ENCODE results near the gene MTMR8.
"Not testable (repeated sequence)": the region's sequence is repeated elsewhere in the genome, so short reads cannot be mapped to it uniquely, and the experiment has no call there.

MTMR8 gene

DNA sequence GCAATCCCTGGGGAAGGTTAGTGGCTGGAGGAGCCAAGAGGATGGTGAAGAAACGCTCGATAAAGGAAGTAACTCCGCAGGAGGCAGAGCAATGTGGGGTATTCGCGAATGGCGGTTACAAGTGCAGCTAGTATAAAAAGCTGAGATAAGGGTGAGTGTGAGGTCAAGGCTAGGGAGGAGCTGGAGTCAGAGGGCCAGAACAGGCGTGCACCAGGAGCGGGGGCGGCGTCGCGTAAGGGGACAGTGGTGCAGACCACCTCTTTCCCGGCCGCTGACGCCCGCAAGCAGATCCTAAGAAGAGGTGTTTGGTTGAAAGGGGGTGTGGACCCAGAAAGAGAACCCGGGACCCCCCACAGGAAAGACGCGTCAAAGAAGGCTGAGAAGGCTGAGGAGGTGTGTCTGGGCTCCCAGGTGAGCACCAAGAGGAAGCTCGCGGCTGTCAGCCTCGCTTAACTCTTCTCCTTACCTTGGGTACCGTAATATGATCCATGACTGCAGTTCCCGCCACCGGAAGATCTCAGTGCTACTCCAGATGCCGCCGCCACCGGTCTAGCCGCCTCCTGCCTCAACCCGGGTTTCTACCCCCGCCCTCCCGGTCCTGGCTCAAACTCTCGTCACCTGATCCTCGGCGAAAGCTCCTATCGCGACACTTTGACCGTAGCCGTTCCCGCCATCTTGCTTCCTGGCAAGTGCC lies at the start of gene MTMR8:
MTMR8 (minus strand) TSS at position 579 of the 694 bp plus-strand sequence; CDS start at position 490, 89 bp downstream.
- DNase-seq (ENCODE audit: low spot score): peak; percentile 79

DNA sequence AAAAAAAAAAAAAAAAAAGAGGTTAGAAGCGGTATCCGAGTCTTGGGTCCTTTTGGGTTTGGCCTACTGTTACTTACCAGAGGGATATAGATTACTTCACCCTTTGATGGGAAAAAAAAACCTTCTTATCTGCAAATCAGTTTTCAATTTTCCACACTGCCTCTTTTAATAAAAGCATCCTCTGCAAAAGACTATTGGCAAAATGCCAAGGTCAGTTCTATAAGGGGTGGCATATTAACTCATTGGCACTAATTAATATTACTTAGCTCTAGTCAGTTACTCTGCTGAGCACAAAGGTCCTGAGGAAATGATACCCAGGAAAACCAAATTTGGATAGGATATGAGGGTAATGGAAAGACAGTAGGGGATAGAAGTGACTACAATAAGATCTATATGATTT lies 44.3 kb upstream of the MTMR8 start:
- DNase-seq (ENCODE audit: low spot score): no peak

GRCh38 chrX:64437665-64438064 lies 42.4 kb upstream of the MTMR8 start:
- DNase-seq (ENCODE audit: low spot score): no peak

GRCh38 chrX:64437218-64437617 lies 42.0 kb upstream of the MTMR8 start:
- no peak for DNase-seq (ENCODE audit: low spot score)

DNA sequence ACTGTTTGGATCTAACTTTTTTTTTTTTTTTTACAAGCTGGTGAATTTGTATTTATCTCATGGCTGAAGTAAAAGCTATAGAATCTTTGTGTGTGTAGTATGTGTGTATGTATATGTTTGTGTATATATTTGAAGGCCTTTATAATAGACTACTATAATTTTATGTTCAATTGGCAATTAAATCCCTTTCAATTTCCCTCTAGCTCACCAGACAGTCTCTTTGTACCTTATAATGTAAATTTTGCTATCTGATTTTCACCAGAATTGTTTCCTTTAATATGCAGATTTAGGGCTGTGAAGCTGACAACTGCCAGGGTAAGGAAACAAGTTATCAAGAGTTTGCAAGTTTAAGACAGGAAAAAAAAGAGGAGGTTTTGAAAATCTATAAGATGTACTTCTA lies 33.1 kb upstream of the MTMR8 start:
- DNase-seq (ENCODE audit: low spot score): no peak

DNA sequence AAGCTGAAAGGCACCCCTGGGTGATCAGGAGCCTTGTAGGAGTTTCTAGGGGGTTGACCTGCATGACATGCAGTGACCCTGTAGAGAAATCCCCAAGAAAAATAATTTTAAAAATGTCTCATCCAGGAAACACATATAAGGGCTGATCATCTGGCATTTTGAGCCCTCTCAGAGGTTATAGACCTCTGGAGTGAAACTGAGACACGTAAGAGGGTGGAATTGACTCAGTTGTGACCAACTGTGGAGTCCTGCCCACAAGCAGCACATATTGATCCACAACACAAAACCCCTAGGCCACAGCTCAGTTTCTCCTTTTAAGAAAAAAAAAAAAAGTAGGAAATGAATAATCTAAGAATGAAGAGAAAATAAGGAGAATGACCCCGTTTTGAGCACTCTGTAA lies 32.5 kb upstream of the MTMR8 start:
- DNase-seq (ENCODE audit: low spot score): no peak

GRCh38 chrX:64427281-64427680 lies 32.0 kb upstream of the MTMR8 start:
- no peak for DNase-seq (ENCODE audit: low spot score)

GRCh38 chrX:64409730-64410129 lies 14.5 kb upstream of the MTMR8 start:
- not testable (repeated sequence) for DNase-seq (ENCODE audit: low spot score)

GRCh38 chrX:64398088-64398487 lies 2.8 kb upstream of the MTMR8 start:
- no peak for DNase-seq (ENCODE audit: low spot score)

- no peak for DNase-seq (ENCODE audit: low spot score)
These were observed 297 bp upstream of the MTMR8 start for GRCh38 chrX:64395568-64395929.

DNA sequence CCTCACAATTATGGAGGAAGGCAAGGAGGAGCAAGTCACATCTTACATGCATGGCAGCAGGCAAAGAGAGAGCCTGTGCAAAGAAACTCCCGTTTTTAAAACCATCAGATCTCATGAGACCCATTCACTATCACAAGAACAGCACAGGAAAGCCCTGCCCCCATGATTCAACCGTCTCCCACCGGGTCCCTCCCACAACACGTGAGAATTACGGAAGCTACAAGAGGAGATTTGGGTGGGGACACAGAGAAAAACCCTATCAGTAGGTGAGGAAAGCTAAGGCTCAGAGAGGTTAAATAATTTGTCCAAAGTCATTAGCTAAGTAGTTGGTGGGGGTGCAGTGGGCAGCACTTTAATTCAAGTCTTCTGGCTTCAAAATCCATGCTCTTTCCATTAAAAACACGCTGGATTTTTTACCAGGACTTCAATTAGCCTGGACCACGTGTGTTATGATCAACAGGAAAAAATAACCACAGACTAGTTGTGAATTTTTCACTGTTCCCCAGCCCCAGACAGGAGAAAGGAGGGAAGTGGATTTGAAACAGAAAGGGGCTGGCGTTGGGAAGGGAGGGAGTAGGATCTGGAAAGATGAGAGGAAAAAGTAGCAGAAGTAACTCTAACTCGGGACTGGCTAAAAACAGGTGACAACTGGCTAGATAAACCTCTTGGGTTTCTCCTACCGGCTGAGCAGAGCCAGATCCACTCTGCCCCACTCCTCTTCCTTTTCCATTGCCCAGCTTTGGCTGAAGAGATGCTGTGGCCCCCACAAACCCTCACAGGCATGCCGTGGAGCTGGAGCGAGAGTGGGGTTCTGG lies 986 bp downstream of the MTMR8 start:
- DNase-seq (ENCODE audit: low spot score): no peak

GRCh38 chrX:64389489-64389888 lies 5.8 kb downstream of the MTMR8 start:
- no peak for DNase-seq (ENCODE audit: low spot score)

DNA sequence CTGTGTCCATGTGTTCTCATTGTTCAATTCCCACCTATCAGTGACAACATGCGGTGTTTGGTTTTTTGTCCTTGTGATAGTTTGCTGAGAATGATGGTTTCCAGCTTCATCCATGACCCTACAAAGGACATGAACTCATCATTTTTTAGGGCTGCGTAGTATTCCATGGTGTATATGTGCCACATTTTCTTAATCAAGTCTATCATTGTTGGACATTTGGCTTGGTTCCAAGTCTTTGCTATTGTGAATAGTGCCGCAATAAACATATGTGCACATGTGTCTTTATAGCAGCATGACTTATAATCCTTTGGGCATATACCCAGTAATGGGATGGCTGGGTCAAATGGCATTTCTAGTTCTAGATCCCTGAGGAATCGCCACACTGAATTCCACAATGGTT lies 14.5 kb downstream of the MTMR8 start:
- not testable (repeated sequence) for DNase-seq (ENCODE audit: low spot score)

GRCh38 chrX:64379924-64380323 lies 15.3 kb downstream of the MTMR8 start:
- DNase-seq (ENCODE audit: low spot score): no peak

DNA sequence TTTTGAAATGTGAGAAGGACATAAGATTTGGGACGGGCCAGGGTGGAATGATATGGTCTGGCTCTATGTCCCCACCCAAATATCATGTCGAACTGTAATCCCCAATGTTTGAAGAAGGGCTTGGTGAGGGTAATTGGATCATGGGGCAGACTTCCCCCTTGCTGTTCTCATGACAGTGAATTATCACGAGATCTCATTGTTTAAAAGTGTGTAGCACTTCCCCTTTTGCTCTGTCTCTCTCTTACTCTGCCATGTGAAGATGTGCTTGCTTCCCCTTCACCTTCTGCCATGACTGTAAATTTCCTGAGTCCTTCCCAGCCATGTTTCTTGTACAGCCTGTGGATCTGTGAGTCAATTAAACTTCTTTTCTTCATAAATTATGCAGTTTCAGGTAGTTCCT lies 17.5 kb downstream of the MTMR8 start:
- no peak for DNase-seq (ENCODE audit: low spot score)

DNA sequence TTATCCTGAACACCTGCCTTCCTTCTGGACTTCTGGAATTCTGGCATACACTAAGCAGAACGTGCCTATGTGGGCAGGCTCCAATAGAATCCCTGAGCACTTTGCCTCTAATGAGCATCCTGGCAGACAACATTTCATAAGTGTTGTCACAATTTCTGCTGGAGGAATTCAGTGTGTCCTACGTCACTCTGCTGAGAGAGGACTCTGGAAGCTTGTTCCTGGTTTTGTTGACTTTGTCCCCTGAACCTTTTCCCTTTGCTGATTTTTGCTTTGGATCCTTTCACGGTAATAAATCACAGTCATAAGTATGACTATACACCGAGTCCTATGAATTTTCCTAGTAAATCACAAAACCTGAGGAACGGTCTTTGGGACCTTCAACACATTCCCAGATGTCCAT lies 43.2 kb downstream of the MTMR8 start:
- DNase-seq (ENCODE audit: low spot score): no peak

DNA sequence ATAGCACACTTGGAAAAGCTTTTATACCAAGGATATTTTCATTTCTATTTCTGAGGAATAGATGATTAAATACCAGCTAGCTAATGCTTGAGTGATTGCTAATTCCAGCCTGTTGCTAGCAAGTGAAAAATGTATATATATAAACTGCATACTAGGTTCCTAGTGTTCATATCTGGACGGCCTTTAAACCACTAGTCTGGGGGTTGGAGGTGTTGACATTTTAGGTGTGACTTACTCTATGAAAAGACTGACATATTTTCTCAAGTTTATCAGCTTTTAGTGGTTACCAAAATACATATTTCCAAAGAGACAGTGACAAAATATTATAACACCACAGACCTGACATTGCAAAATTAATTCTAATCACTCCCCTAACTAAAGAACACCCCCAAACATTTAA lies 44.7 kb downstream of the MTMR8 start:
- DNase-seq (ENCODE audit: low spot score): no peak

- DNase-seq (ENCODE audit: low spot score): no peak
These were observed 45.2 kb downstream of the MTMR8 start for GRCh38 chrX:64350047-64350446.

- no peak for DNase-seq (ENCODE audit: low spot score)
These were observed 52.4 kb downstream of the MTMR8 start for GRCh38 chrX:64342811-64343210.

GRCh38 chrX:64338296-64338695 lies 57.0 kb downstream of the MTMR8 start:
- no peak for DNase-seq (ENCODE audit: low spot score)

DNA sequence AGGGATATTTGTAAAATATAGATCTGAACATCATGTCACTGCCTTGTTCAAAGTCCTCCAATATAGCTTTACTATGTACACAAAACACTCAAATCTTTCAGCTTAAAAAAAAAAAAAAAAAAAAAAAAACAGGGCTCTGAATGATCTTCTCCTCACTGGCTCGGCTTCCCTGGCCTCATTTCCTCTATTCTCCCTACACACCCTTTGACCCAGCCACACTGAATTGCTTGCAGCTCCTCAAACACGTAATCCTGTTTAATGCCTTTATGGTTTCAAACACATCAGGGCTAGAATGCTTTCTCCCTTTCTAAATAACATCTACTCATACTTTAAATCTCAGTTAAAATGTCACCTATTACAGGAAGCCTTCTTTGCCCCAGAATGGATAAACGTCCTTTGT lies 60.8 kb downstream of the MTMR8 start:
- no peak for DNase-seq (ENCODE audit: low spot score)

GRCh38 chrX:64330284-64330683 lies 65.0 kb downstream of the MTMR8 start:
- DNase-seq (ENCODE audit: low spot score): no peak

- DNase-seq (ENCODE audit: low spot score): no peak
These were observed 73.7 kb downstream of the MTMR8 start for GRCh38 chrX:64321507-64321906.

DNA sequence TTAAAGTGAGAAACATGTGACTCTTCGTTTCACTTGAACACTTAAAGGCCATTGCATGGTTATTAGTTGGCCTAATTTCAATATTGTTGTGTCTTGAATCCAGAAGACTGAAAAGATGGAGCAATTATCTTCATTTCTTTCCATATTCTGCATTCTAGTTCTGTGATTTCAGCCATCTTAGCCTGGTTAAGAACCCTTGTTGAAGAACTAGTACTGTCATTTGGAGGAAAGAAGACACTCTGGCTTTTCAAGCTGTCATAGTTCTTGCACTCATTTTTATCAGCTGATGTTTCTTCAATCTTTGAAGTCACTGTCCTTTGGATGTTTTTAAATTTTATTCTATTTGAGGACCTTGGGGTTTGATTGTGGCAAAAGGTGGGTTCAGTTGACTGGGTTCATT lies 81.6 kb downstream of the MTMR8 start:
- no peak for DNase-seq (ENCODE audit: low spot score)

Measured in germinal center (tissue), 1 donor.